A549 treated with AZD9567 at 1 μM for 4 hours (cell line): Measurements from ENCODE around the gene STEAP4. TPM values are rescaled to one million over a fixed set of nuclear protein-coding genes. Genes with fewer than 3 reads are reported as not detected.

Experiments used
- total RNA-seq: library from RNA; stranded (reverse); fragments of 200-300 nt; extraction: Qiagen RNA extraction; gene quantifications from 5 replicates; pipeline ENCODE4 v1.2.3, GENCODE V29; 2022; ENCODE audit not compliant: insufficient read depth

Gene STEAP4
- 0.01 to 0.02 TPM in 2 of 5 replicates, not detected in the others for total RNA-seq

GRCh38 chr7:88306590-88307048, at the start of gene STEAP4:
STEAP4 (minus strand) TSS chr7:88306894; CDS start chr7:88284269, 22,625 bp downstream.

Other genes with a start within 250 kb of the STEAP4 start
- 128 to 142 TPM (median 139 TPM) in 5 replicates for gene SRI, start 86.9 kb downstream of the STEAP4 start, total RNA-seq